ENCODE measurements around the gene ZKSCAN4.

ZKSCAN4 gene

GRCh38 chr6:28248916-28249315 is 3.2 kb downstream of the ZKSCAN4 start:
- ChIA-PET POLR2A (interaction anchor here (1.2 to 6.3 kb wide), 3 partner anchors 18 to 112 kb away, joined by 3 to 100 read pairs (median 3); partner anchors contain the start of gene ZSCAN26), CTCF (no interaction called here)
- TF ChIP-seq ELF4 (IDR thresholded peaks at IDR 0.05), result no peak
- TF ChIP-seq HDGF (IDR thresholded peaks at IDR 0.05; ENCODE audit: borderline replicate concordance), result no peak
- TF ChIP-seq TARDBP (IDR thresholded peaks at IDR 0.05), result no peak
- TF ChIP-seq PKNOX1 (IDR thresholded peaks at IDR 0.05), result no peak
- no peak for TF ChIP-seq ARNT (IDR thresholded peaks at IDR 0.05)
- no peak for TF ChIP-seq CTBP1 (IDR thresholded peaks at IDR 0.05; ENCODE audit: borderline replicate concordance)
- no peak for TF ChIP-seq L3MBTL2 (conservative IDR thresholded peaks at IDR 0.05)
- no peak for TF ChIP-seq SUZ12 (IDR thresholded peaks at IDR 0.05)
- no peak for TF ChIP-seq SP1 (IDR thresholded peaks at IDR 0.05)
- TF ChIP-seq BHLHE40 (IDR thresholded peaks at IDR 0.05; ENCODE audit: borderline replicate concordance), result no peak
- TF ChIP-seq FOXA1 (IDR thresholded peaks at IDR 0.05), result no peak
- TF ChIP-seq ZNF384 (IDR thresholded peaks at IDR 0.05), result no peak
- no peak for TF ChIP-seq FOXK2 (IDR thresholded peaks at IDR 0.05)
- DNase-seq (ENCODE audit: extremely low spot score), result no peak

GRCh38 chr6:28245206-28245941 is 6.7 kb downstream of the ZKSCAN4 start:
- POLR2A ChIA-PET, result no interaction called here
- no peak for TF ChIP-seq CTBP1 (IDR thresholded peaks at IDR 0.05; ENCODE audit: borderline replicate concordance)
- TF ChIP-seq L3MBTL2 (conservative IDR thresholded peaks at IDR 0.05), result no peak
- no peak for TF ChIP-seq BHLHE40 (IDR thresholded peaks at IDR 0.05; ENCODE audit: borderline replicate concordance)
- no peak for TF ChIP-seq LEF1 (IDR thresholded peaks at IDR 0.05; ENCODE audit: borderline replicate concordance)
- no peak for TF ChIP-seq ZNF384 (IDR thresholded peaks at IDR 0.05)
- TF ChIP-seq TARDBP (IDR thresholded peaks at IDR 0.05), result no peak
- TF ChIP-seq NFRKB (IDR thresholded peaks at IDR 0.05), result no peak
- TF ChIP-seq HDGF (IDR thresholded peaks at IDR 0.05; ENCODE audit: borderline replicate concordance), result no peak
- no peak for TF ChIP-seq FOXK2 (IDR thresholded peaks at IDR 0.05)
- no peak for TF ChIP-seq SUZ12 (IDR thresholded peaks at IDR 0.05)
- DNase-seq (ENCODE audit: extremely low spot score), result no peak
- CTCF ChIA-PET, result no interaction called here

- TF ChIP-seq FOXA1 (IDR thresholded peaks at IDR 0.05), result no peak
- no peak for TF ChIP-seq BHLHE40 (IDR thresholded peaks at IDR 0.05; ENCODE audit: borderline replicate concordance)
- no peak for TF ChIP-seq SP1 (IDR thresholded peaks at IDR 0.05)
- TF ChIP-seq CTBP1 (IDR thresholded peaks at IDR 0.05; ENCODE audit: borderline replicate concordance), result no peak
- no peak for TF ChIP-seq L3MBTL2 (conservative IDR thresholded peaks at IDR 0.05)
- TF ChIP-seq TARDBP (IDR thresholded peaks at IDR 0.05), result no peak
- POLR2A ChIA-PET, result no interaction called here
- CTCF ChIA-PET, result no interaction called here
- no peak for DNase-seq (ENCODE audit: extremely low spot score)
Measured at GRCh38 chr6:28243946-28244345, 8.1 kb downstream of the ZKSCAN4 start.

- CTCF ChIA-PET, result no interaction called here
- TF ChIP-seq SP1 (IDR thresholded peaks at IDR 0.05) (no peak), PKNOX1 (IDR thresholded peaks at IDR 0.05) (no peak), L3MBTL2 (conservative IDR thresholded peaks at IDR 0.05) (no peak), FOXK2 (IDR thresholded peaks at IDR 0.05) (no peak), LEF1 (IDR thresholded peaks at IDR 0.05; ENCODE audit: borderline replicate concordance) (no peak), BHLHE40 (IDR thresholded peaks at IDR 0.05; ENCODE audit: borderline replicate concordance) (no peak), TARDBP (IDR thresholded peaks at IDR 0.05) (no peak), NFRKB (IDR thresholded peaks at IDR 0.05) (no peak), FOXA1 (IDR thresholded peaks at IDR 0.05) (no peak), ELF4 (IDR thresholded peaks at IDR 0.05) (no peak), ZNF384 (IDR thresholded peaks at IDR 0.05) (no peak), HDGF (IDR thresholded peaks at IDR 0.05; ENCODE audit: borderline replicate concordance) (no peak), ARNT (IDR thresholded peaks at IDR 0.05) (no peak), FOXM1 (IDR thresholded peaks at IDR 0.05; ENCODE audit: borderline replicate concordance) (no peak), SUZ12 (IDR thresholded peaks at IDR 0.05) (no peak), CTBP1 (IDR thresholded peaks at IDR 0.05; ENCODE audit: borderline replicate concordance) (no peak)
- POLR2A ChIA-PET, result interaction anchor here (1.0 kb wide), 1 partner anchor 95 kb away, joined by 3 read pairs; no protein-coding TSS in a partner anchor
- DNase-seq (ENCODE audit: extremely low spot score), result no peak
Measured at GRCh38 chr6:28240471-28240870, 11.6 kb downstream of the ZKSCAN4 start.

GRCh38 chr6:28239636-28240035 is 12.4 kb downstream of the ZKSCAN4 start:
- no peak for TF ChIP-seq TARDBP (IDR thresholded peaks at IDR 0.05)
- TF ChIP-seq FOXA1 (IDR thresholded peaks at IDR 0.05), result no peak
- TF ChIP-seq LEF1 (IDR thresholded peaks at IDR 0.05; ENCODE audit: borderline replicate concordance), result no peak
- no peak for TF ChIP-seq SUZ12 (IDR thresholded peaks at IDR 0.05)
- TF ChIP-seq ZNF384 (IDR thresholded peaks at IDR 0.05), result no peak
- no peak for TF ChIP-seq NFRKB (IDR thresholded peaks at IDR 0.05)
- TF ChIP-seq PKNOX1 (IDR thresholded peaks at IDR 0.05), result no peak
- no peak for TF ChIP-seq CTBP1 (IDR thresholded peaks at IDR 0.05; ENCODE audit: borderline replicate concordance)
- no peak for TF ChIP-seq ARNT (IDR thresholded peaks at IDR 0.05)
- no peak for TF ChIP-seq BHLHE40 (IDR thresholded peaks at IDR 0.05; ENCODE audit: borderline replicate concordance)
- no peak for TF ChIP-seq FOXM1 (IDR thresholded peaks at IDR 0.05; ENCODE audit: borderline replicate concordance)
- no peak for TF ChIP-seq L3MBTL2 (conservative IDR thresholded peaks at IDR 0.05)
- no peak for TF ChIP-seq ELF4 (IDR thresholded peaks at IDR 0.05)
- no peak for TF ChIP-seq FOXK2 (IDR thresholded peaks at IDR 0.05)
- no peak for TF ChIP-seq HDGF (IDR thresholded peaks at IDR 0.05; ENCODE audit: borderline replicate concordance)
- TF ChIP-seq SP1 (IDR thresholded peaks at IDR 0.05), result no peak
- ChIA-PET CTCF (no interaction called here), POLR2A (interaction anchor here (1.0 kb wide), 1 partner anchor 96 kb away, joined by 3 read pairs; no protein-coding TSS in a partner anchor)
- DNase-seq (ENCODE audit: extremely low spot score), result no peak

All from HEK293T (cell line).